Activated CD4-positive, alpha-beta T cell treated with anti-CD3 and anti-CD28 coated beads, Interleukin-2, amount 50 U/mL, for 24 hours (primary cell): Measurements from ENCODE around the gene FHOD1.

ENCODE experiments used
- DNase-seq, 2 donors: peaks; one replicate each; pipeline ENCODE4 v3.0.0-alpha.2; 2020; ENCODE audit warnings: low read depth in 1 of 2, low spot score in 1 of 2

FHOD1 gene

DNA sequence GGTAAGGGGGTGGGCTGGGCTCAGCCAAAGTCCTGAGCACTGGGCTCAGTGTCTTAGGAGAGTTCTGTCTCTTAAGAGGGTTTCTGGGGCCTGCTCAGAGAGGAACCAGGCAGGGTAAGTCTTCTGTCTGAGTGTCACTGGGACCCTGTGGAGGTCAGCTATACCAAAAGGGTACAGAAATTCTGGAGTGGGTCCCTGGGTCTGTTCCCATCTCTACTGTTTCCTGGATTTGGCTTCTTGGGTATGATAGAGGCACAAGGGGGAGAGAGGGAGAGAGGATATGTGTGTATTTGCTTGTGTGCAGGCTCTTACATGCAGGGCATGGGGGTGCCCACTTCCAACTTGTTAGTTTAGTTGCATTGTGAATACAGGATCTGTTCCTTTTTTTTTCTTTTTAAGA is 53.7 kb downstream of the FHOD1 start:
- no peak for DNase-seq

DNA sequence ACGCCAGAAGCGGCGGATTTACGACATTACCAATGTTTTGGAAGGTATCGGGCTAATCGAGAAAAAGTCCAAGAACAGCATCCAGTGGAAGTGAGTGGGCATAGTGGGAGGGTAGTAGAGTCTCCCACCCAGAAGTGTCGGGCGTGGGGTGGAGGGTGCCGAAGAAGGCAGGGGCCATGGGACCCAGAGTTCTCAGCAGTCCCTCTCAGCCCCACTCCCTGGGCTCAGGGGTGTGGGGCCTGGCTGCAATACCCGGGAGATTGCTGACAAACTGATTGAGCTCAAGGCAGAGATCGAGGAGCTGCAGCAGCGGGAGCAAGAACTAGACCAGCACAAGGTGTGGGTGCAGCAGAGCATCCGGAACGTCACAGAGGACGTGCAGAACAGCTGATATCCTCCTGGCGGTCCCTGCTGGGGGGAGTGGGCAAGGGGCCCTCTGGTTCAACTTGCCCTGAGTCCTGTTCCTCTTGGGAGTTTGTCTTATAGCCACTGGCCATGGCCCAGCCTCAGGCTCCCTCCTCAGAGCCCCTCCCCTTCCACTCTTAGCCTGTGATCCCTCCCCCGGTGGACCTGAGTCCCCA is 54.4 kb downstream of the FHOD1 start:
- DNase-seq = no peak

DNA sequence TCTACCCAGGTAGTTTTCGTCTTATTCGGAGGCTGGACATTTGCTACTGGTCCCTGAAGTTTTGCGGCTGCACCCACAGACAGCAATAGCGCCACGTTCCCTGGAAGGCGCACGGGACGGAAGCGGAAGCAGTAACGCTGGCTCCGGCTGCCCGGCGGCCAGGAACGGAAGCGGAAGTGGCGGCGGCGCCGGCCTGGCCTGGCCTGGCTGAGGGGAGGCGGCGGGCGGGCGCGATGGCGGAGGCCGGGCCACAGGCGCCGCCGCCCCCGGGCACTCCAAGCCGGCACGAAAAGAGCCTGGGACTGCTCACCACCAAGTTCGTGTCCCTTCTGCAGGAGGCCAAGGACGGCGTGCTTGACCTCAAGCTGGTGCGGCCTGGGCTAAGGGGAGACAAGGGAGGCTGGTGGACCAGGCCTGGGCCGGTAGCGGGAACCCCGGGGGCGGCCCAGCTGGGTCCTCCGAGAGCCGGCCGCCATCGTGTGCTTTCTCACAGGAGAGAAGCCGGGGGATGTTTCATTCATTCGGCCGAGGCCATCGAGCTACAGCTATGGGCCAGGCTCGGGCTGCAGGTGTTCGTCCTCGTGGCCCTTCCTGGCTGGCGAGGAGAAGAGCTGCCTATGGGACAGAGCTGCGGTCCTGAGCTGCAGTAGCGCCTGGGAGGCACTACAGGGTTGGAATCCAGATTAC is 55.1 kb downstream of the FHOD1 start, which contains the start of gene E2F4:
E2F4 (plus strand) TSS at position 161 of the 687 bp plus-strand sequence; CDS start at position 234, 73 bp downstream.
- DNase-seq = peak; percentile 70 to 87

DNA sequence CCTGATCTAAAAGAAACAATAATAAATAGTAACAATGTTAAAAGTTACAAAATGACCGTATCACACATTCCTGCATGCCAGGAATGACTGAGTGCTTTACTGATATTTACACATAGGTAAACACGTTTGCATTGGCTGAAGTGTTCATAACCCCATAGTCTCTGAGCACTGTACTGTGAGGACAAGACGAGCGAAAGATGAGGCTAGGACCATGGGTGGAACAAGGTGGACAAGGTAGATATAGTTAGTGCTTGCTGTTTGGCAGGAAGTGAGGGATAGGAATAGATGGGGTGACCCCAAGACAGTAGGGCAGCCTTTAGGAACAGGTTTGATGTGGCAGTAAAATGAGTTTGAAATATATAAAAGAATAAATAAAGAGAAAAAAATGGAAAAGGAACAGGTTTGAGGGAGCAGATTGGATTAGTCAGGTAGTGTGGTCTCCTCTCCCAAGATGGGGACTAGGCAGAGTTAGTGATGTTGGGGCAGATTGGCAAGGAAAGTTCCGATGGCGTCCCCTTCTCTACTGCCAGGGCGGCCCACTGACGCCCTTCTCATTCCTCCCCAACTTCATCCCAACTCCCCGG is 55.8 kb downstream of the FHOD1 start:
- no peak for DNase-seq

DNA sequence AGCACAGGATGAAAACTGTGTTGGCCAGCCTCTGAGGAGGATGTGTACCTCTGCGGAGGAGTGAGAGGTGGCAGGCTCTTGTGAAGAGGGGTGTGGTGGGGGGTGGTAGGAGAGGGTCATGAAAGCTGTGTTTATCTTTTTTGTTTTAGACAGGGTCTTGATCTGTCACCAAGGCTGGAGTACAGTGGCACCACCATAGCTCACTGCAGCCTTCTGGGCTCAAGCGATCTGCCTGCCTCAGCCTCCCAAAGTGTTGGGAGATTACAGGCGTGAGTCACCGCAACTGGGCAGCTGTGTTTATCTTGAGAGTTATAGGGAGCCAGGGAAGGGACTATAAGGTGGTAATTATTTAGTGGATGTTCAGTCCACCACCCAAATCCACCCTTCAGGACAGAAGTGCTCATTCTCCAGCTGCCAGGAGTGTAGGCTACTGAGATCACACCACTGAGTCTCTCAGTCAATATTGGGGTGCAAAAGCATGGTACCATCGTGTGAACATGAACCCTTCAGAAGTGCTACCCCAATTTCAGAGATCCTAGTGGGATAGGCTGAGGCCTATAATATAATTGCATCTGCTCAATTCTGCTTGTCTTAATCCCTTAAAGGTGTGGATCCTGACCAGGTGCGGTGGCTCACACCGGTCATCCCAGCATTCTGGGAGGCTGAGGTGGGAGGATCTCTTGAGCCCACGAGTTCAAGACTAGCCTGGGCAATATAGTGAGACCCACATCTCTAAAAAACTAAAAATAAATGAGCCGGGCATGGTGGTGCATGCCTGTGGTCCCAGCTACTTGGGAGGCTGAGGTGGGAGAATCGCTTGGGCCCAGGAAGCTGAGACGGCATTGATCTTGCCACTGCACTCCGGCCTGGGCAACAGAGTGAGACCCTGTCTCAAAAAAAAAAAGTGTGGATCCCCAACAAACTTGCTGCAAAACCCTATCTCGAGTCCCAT is 56.6 kb downstream of the FHOD1 start:
- no peak for DNase-seq

- DNase-seq = no peak
These were observed 57.2 kb downstream of the FHOD1 start, which contains the start of gene EXOC3L1 for GRCh38 chr16:67190041-67190440. Gene EXOC3L1, minus strand, starts transcription at chr16:67190136. Its CDS starts 460 bp downstream, at chr16:67189676.

DNA sequence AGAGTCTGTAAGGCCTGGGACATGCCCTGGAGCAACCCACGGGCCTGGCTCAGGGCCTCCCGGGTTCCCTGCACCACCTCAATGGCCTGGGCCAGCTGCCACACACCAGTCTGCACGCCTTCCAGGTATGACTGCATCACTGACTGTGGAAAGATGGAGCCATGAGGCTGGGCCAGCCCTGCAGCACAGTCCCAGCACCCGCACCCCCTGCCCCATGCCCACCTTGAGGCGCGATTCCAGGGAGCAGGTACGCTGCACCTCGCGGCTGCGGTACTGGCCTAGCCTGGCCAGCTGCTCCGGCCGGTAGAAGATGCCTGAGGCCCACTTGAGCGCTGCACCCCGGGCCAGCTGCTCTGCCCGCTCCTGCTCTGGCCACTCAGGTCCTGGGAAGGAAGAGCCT is 58.5 kb downstream of the FHOD1 start:
- no peak for DNase-seq

DNA sequence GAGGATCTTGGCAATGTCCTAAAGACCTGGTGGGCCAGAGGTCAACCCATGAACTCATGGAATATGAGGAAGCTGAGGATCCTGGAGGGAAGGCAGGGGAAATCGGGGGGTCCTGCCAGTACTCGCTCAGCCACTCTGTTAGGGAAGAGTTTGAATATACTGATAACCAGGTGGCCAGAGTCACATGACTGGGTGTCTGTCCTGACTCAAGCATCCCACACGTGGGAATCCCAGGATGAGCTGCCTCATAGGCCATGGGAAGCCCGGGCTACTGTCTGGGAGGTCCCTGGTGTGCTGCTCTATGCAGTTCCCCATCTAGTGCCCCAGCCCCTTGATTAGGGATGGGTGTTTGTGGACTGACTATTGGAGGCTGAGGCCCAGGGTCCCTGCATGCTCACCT is 59.0 kb downstream of the FHOD1 start:
- DNase-seq = no peak

DNA sequence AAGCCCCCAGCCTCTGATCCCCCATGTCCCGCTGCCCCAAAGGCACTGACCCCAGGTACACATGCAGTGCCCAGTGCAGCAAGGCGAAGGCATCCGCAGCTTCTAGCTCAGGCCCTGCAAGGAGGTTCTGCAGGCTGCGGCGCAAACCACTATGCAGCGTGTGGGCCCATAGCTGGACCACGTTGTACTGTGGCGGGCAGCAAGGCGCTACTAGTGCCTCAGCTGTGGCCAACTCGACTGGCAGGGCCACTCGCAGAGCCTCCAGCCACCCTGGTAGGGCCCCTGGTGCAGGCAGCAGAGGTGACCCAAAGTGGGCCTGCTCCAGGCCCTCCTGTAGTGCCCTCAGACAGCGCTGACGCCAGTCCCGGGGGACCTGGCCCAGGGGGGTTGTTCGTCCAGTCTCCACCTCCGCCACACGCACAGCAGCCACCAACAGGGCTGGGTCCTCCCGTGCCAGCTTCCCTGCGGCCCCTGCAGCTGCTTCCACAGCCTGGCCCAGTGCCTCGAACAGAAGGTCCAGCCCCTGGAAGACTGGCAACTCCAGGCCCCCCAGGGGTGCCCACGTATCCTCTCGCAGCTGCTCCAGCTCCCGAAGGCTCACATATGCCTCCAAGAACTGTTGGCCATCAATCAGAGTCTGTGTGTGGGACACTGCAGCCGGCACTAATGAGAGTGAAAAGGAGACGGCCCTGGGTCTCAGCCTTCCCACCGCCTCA is 59.9 kb downstream of the FHOD1 start:
- no peak for DNase-seq

DNA sequence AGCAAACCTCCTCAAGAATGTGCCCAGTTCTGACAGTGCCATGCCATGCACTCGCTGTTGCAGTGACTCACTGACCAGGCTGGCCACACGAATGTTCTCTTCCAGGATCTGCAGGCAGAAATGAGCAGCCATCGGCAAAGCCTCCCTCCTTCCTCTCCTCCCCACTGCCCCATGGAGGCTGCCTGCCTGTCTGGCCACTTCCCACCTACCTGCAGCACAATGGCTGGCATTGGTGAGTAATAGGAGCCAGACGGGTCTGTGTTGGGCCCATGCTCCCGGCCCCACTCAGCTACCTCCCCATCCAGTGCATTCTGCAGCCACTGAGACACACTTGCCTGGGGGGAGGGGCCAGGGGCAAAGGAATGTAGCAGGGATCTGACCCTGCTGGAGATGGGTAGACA is 60.7 kb downstream of the FHOD1 start:
- DNase-seq = no peak

DNA sequence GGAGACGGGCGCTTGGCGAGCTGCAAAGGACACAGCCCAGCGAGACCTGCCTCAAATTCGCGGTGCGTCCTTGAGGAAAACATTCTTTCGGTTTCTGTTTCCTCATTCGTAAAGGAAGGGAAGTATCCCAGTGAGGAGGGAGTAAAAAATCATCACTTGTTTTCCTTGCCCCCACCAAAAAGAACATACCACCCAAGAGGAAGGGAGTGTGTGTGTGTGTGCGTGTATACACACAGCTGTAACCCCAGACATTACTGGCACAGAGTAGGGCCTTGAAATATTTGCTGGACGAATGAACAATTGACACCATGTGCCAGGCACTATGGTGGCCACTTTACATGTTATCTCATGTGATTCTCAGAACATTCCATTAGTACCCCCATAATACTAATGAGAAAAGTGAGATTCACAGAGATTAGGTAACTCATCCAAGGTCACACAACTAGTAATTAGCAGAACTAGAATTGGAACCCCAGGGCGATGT is 61.6 kb downstream of the FHOD1 start:
- no peak for DNase-seq

- peak; percentile 70 to 77 for DNase-seq
These were observed 62.2 kb downstream of the FHOD1 start for GRCh38 chr16:67184995-67185650.

- no peak for DNase-seq
These were observed 62.8 kb downstream of the FHOD1 start for GRCh38 chr16:67184453-67184994.

DNA sequence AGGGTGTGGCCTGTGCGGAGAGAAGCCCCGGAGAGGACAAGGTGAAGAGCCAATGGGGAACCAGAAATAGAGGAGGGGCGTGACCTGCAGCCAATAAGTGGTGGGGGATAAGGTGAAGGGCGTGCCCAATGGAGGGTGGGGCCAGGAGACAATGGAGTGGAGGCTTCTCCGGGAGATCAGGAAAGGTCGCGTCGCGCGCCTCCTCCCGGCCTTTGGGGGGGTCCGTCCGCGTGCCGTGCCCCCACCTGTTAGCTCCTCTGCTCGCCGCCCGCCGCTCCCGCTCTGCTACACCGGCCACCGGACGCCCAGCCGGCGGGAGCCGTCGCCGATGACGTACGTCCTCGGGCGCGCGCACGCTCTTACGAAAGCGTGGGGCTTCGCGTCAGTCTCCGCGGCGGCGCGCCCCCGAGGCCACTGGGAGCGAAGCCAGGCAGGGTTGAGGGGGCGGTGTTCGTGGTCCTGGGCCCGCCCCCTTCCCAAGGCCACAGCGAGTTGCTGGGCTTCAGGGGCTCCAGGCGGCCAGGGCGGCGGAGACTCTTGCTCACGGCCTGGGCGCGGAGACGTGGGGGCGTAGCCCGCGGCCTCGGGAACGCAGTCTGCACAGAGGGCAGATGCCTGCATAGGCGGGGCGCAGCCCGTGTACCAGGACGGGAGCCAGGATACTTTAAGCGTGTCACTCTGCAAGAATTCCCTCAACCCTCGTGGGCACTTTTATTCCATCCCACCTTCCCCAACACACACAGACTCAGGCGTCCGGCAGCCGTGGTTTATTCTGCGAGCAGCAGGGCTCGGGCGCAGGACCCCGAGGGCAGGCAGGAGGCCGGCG is 63.4 kb downstream of the FHOD1 start, which contains the start of gene MATCAP1:
MATCAP1 (minus strand) TSS at position 337 of the 826 bp plus-strand sequence. CDS start 3,353 bp downstream, outside the sequence.
- peak; percentile 78 to 92 for DNase-seq

GRCh38 chr16:67183284-67183626 is 64.0 kb downstream of the FHOD1 start:
- no peak for DNase-seq

- DNase-seq = no peak
These were observed 65.0 kb downstream of the FHOD1 start for GRCh38 chr16:67182288-67182687.

- DNase-seq = no peak
These were observed 65.9 kb downstream of the FHOD1 start for GRCh38 chr16:67181346-67181745.

DNA sequence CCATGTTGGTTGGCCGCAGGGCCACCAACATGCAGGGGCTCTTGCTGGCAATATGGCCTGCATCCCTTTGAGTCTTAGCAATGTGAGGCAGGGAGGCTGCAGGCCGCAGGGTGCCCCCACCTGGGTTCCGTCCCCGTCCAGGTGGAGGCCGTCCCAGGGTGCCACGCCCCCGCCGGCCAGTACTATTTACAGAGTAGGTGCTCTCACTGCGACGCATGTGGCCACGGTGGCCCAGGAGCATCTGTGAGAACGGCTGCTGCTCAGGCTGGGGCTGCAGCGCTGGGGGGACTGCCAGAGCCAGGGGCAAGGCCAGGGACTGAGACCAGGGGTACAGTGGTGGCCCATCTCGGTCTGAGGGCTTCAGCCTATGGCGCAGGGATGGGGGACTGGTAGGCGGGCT is 67.1 kb downstream of the FHOD1 start:
- DNase-seq = no peak
